Stimulated activated naive CD8-positive, alpha-beta T cell treated with anti-CD3 and anti-CD28 coated beads, Interleukin-15, Interleukin-2, amounts not matched to agents 100 U/mL and 50 U/mL, for 24 hours (primary cell): ENCODE measurements around the gene GOLPH3.

Experiments used
- ATAC-seq: fragments of 150-1000 bp; cut with Tn5 transposase; one replicate; pipeline ENCODE4 v1.10.0; 2021
- DNase-seq: peaks from one replicate; pipeline ENCODE4 v3.0.0; 2021

Gene GOLPH3

DNA sequence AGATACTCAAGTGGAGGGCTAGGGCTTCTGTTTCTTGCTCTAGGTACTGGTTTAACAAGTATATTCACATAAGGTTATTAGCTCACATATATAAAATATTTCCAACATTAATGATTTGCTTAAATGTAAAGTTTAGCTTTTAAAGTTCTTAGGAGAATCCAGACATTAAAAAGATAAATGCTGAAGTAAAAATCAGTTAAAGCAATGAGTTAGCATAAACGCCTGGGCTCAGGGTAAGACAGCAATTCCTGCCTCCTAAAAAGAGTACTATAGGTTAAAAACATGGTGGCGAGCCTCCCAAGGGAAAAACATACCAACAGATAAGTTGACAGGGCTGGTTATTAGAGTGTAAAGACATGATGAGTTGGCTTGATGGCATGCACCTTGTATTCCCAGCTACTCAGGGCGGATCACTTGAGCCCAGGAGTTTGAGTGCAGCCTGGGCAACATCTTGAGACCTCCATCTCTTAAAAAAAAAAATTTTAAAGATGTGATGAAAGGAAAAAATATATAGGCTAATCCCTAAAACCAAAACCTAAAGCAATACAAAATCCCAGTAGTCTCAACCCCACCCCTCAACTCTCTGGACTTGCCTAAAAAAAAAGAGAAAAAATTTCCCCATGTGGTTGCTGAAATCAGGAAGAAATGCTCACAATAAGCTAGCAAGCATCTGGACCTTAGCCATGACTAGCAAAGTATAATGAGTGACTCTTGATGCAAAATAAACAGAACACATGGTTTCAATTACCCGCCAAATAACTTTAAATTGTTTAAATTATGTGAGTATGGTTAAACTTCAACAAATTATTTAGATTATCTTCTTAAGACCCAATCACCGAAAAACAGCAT lies 3.6 kb downstream of the GOLPH3 start:
- ATAC-seq, result no peak
- DNase-seq, result no peak

DNA sequence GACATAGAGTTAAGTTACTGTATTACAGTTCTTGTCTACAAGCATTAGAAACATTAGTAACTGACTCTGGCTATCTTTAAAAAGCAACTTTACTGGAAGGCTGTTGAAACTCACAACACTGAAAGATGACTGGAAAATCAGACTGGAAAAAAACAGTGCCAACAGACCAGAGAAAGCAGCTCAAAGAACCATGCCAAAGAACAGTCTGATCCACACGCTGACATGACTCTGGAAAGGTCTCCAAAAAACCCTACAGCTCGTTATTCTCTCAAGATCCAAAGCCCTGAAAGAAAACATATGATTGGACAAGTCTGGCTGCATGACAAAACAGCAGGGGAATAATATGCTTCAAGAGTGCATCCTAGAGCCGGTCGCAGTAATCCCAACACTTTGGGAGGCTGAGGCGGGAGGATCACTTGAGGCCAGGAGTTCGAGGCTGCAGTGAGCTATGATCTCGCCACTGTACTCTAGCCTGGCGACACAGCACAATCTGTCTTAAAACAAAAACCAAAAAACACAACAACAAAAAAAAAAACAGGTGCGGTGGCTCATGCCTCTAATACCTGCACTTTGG lies 5.6 kb downstream of the GOLPH3 start:
- ATAC-seq (no peak), DNase-seq (no peak)

GRCh38 chr5:32165597-32165996 lies 8.5 kb downstream of the GOLPH3 start:
- DNase-seq, result no peak
- no peak for ATAC-seq

- no peak for ATAC-seq
- DNase-seq, result no peak
These were observed 10.3 kb downstream of the GOLPH3 start for GRCh38 chr5:32163785-32164184.

- ATAC-seq, result no peak
These were observed 11.1 kb downstream of the GOLPH3 start for GRCh38 chr5:32163053-32163452.

GRCh38 chr5:32160228-32160627 lies 13.9 kb downstream of the GOLPH3 start:
- no peak for DNase-seq
- ATAC-seq, result no peak

More at GRCh38 chr5:32163053-32163452, 11.1 kb downstream of the GOLPH3 start:
- DNase-seq, result no peak

DNA sequence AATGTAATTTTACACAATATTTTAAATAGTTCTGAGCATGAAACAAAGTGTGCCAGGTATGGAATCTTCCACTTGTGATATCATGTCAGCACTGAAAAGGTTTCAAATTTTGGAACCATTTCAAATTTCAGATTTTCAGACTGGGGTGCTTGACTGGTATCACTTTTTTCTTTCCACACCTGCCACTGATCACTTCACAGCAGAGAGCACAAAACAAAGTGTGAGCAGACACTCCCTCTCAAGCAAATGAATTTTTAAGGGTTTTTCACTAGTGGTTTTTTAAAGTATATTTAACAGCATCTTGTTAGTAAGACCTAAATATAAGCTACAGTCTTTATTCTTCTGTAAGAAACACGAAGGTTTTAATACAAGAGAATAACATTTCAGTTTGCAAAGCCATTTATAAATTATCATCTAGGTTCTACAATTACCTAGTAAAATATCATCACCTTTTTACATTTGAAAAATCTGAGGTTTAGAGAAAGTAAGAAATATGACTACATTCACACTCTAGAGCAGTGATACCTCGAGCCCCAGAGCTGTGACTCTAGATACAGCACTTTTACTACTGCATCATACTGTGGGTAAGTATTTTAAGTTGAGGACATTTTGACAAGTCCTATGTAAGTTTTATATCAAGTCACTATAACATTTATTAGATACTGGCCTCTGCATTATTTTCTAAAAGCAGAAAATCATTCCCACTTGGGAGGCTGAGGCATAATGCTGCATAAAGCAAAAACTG lies 14.6 kb downstream of the GOLPH3 start:
- ATAC-seq (no peak), DNase-seq (no peak)

GRCh38 chr5:32158679-32158975 lies 15.5 kb downstream of the GOLPH3 start:
- no peak for ATAC-seq
- no peak for DNase-seq

- ATAC-seq (no peak), DNase-seq (no peak)
These were observed 17.0 kb downstream of the GOLPH3 start for GRCh38 chr5:32157078-32157477.

DNA sequence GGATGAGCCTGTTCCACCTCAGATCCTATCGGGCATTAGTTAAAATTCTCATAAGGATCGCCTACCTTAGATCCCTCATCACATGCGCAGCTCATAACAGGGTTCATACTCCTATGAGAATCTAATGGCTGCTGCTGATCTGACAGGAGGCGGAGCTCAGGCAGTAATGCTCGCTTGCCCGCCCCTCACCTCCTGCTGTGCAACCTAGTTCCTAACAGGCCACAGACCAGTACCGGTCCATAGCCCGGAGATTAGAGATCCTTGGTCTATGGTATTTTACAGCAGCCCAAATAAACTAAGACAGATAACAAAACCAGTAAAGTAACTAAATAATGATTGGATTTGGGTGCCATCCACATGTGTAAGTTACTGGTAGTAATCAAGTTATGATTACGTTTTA lies 17.5 kb downstream of the GOLPH3 start:
- DNase-seq (no peak), ATAC-seq (no peak)

DNA sequence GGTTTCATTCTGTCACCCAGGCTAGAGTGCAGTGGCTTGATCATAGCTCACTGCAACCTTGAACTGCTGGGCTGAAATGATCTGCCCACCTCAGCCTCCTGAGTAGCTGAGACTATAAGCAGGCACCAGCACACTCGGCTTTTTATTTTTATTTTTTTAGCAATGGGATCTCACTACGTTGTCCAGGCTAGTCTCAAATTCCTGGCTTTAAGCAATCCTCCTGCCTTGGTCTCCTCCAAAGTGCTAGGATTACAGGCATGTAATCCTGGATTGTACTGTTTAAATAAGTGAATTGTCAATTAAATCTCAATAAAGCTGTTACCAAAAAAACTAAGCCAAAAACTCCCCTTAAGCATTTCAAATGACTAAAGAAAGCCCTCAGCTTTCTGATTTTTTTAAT lies 18.9 kb downstream of the GOLPH3 start:
- no peak for ATAC-seq
- no peak for DNase-seq

DNA sequence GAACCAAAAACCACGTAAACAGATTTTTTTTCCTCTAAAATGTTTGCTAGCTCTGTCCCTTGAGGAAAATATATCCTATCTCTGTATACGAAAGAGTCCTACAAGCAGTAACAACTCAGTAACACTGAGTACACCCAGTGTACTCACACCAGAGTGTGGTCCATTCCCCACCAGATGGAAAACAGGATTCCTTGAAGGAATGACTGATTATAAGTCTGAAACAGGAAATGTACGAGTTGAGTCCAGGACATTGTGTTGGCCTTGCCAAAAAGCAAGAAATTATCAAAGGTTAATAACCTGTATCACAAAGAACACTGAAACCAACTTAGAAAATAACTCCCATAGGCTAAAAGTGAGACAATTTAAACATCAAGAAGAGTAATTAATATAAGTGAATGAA lies 20.4 kb downstream of the GOLPH3 start:
- DNase-seq (no peak), ATAC-seq (no peak)

- no peak for ATAC-seq
- no peak for DNase-seq
These were observed 22.9 kb downstream of the GOLPH3 start for GRCh38 chr5:32151198-32151597.

- ATAC-seq, result no peak
- no peak for DNase-seq
These were observed 23.8 kb downstream of the GOLPH3 start for GRCh38 chr5:32150366-32150765.

- ATAC-seq (no peak), DNase-seq (no peak)
These were observed 26.2 kb downstream of the GOLPH3 start for GRCh38 chr5:32147959-32148358.

GRCh38 chr5:32147236-32147635 lies 26.9 kb downstream of the GOLPH3 start:
- no peak for DNase-seq
- ATAC-seq, result no peak

- no peak for DNase-seq
- no peak for ATAC-seq
These were observed 28.7 kb downstream of the GOLPH3 start for GRCh38 chr5:32145378-32145777.

GRCh38 chr5:32144378-32145207 lies 29.5 kb downstream of the GOLPH3 start:
- no peak for DNase-seq
- ATAC-seq, result no peak

GRCh38 chr5:32143617-32144377 lies 30.3 kb downstream of the GOLPH3 start:
- DNase-seq (no peak), ATAC-seq (no peak)

GRCh38 chr5:32138839-32139493 lies 35.2 kb downstream of the GOLPH3 start:
- DNase-seq (peak; percentile 78), ATAC-seq (peak; percentile 92)

DNA sequence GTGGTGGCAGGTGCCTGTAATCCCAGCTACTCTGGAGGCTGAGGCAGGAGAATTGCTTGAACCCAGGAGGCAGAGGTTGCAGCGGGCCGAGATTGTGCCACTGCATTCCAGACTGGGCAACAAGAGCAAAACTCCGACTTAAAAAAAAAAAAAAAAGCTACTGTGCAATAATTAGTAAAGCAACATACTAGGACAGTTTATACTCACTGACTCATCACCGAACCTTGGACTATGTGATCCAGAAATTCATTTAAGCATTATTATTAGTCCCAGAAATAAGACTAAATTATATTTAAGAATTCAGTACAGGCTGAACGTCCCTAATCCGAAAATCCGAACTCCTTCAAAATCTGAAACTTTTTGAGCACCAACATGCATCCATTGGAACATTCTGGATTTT lies 37.8 kb downstream of the GOLPH3 start:
- ATAC-seq, result no peak
- DNase-seq, result no peak
